Stimulated activated CD4-positive, alpha-beta T cell treated with anti-CD3 and anti-CD28 coated beads, Interleukin-1b, Interleukin-23, amount 100 ng/mL, for 4 hours (primary cell): ENCODE results near the gene IGFBP5.

ENCODE experiments used
- DNase-seq, 2 donors: peaks; one replicate each; pipeline ENCODE4 v3.0.0-alpha.2; 2020; ENCODE audit warnings: low read depth in 2 of 2

The IGFBP5 gene

GRCh38 chr2:216713691-216714336 is 18.5 kb upstream of the IGFBP5 start:
- no peak for DNase-seq

GRCh38 chr2:216711348-216711747 is 16.0 kb upstream of the IGFBP5 start:
- no peak for DNase-seq

- no peak for DNase-seq
These were observed 15.4 kb upstream of the IGFBP5 start for GRCh38 chr2:216710551-216711301.

- no peak for DNase-seq
These were observed 7.4 kb upstream of the IGFBP5 start for GRCh38 chr2:216702756-216703155.

- DNase-seq: no peak
These were observed 6.2 kb upstream of the IGFBP5 start for GRCh38 chr2:216701544-216701943.

- no peak for DNase-seq
These were observed 5.4 kb upstream of the IGFBP5 start for GRCh38 chr2:216700781-216701180.

GRCh38 chr2:216700088-216700567 is 4.8 kb upstream of the IGFBP5 start:
- no peak for DNase-seq

GRCh38 chr2:216698895-216699294 is 3.5 kb upstream of the IGFBP5 start:
- DNase-seq: no peak

- no peak for DNase-seq
These were observed 2.9 kb upstream of the IGFBP5 start for GRCh38 chr2:216698293-216698692.

GRCh38 chr2:216696751-216697560 is 1.6 kb upstream of the IGFBP5 start:
- DNase-seq: no peak

GRCh38 chr2:216696321-216696720 is 972 bp upstream of the IGFBP5 start:
- no peak for DNase-seq

- no peak for DNase-seq
These were observed 527 bp downstream of the IGFBP5 start for GRCh38 chr2:216694826-216695217.

GRCh38 chr2:216694082-216694825 is 1.1 kb downstream of the IGFBP5 start:
- peak in 1 of 2 donors; percentile 23 for DNase-seq

- DNase-seq: no peak
These were observed 1.8 kb downstream of the IGFBP5 start for GRCh38 chr2:216693414-216694080.

- DNase-seq: peak; percentile 37 to 63
These were observed 2.5 kb downstream of the IGFBP5 start for GRCh38 chr2:216692636-216693413.

GRCh38 chr2:216690853-216691741 is 4.3 kb downstream of the IGFBP5 start:
- no peak for DNase-seq

GRCh38 chr2:216690456-216690852 is 4.9 kb downstream of the IGFBP5 start:
- DNase-seq: no peak

- no peak for DNase-seq
These were observed 6.0 kb downstream of the IGFBP5 start for GRCh38 chr2:216689397-216689796.

GRCh38 chr2:216688731-216689340 is 6.5 kb downstream of the IGFBP5 start:
- DNase-seq: no peak
